ENCODE results near the gene CTTNBP2NL. TPM values are rescaled to one million over a fixed set of nuclear protein-coding genes. Genes with fewer than 3 reads are reported as not detected.

Gene CTTNBP2NL
- total RNA-seq, 1 donor from 2014 or later = 66.2 TPM

DNA sequence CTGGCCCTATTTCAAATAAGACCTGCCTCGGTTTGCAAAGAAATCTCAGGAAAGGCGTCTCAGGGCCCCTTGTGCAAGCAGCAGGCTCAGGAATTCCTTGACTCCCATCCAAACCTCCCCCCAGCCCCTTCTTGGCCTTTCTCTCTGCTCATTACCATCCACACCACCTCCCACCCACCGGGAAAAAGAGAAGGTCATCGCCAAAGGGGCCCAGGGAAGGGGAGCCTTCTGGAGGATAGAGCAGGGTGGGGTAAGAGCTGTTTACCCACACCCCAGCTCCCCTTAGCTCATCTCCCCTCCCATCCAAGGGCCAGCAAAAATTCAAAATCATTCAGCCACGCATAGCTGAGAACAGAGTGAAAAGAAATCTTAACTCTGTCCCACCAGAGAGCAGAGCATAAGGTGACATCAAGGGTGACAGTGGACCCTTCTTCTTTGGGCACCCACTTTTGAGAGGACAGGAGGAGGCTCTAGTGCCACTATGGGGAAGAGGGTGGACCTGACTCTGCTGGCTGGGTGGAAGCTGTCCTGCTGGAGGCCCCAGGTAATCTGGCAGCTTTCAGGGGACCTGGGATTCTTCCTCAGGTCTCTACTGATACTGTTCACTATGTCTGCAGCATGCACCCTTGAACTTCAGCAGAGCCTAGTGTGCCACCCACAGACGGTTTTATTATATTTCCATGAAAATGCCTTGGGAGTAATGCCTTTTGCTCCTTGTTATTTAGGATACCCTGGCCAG lies 108.8 kb downstream of the CTTNBP2NL start:
- Mint-ChIP-seq H3K9me3 (ENCODE audit: unreplicated experiment) (peaks cover 2% of the 10 kb centered on the region), H3K27me3 (ENCODE audit: unreplicated experiment) (peaks cover 29% of the 10 kb centered on the region), H3K4me1 (ENCODE audit: low read depth, unreplicated experiment) (peaks cover 5% of the 10 kb centered on the region), H3K27ac (ENCODE audit: unreplicated experiment) (no peak overlapping the region), H3K36me3 (ENCODE audit: unreplicated experiment) (no peaks in the 10 kb centered on the region), H3K4me3 (ENCODE audit: unreplicated experiment) (no peak overlapping the region)
- TF ChIP-seq, protein P1, sequence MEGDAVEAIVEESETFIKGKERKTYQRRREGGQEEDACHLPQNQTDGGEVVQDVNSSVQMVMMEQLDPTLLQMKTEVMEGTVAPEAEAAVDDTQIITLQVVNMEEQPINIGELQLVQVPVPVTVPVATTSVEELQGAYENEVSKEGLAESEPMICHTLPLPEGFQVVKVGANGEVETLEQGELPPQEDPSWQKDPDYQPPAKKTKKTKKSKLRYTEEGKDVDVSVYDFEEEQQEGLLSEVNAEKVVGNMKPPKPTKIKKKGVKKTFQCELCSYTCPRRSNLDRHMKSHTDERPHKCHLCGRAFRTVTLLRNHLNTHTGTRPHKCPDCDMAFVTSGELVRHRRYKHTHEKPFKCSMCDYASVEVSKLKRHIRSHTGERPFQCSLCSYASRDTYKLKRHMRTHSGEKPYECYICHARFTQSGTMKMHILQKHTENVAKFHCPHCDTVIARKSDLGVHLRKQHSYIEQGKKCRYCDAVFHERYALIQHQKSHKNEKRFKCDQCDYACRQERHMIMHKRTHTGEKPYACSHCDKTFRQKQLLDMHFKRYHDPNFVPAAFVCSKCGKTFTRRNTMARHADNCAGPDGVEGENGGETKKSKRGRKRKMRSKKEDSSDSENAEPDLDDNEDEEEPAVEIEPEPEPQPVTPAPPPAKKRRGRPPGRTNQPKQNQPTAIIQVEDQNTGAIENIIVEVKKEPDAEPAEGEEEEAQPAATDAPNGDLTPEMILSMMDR (IDR thresholded peaks at IDR 0.05; ENCODE audit: partially characterized antibody, unreplicated experiment) = no peak
- no peak for DNase-seq

DNA sequence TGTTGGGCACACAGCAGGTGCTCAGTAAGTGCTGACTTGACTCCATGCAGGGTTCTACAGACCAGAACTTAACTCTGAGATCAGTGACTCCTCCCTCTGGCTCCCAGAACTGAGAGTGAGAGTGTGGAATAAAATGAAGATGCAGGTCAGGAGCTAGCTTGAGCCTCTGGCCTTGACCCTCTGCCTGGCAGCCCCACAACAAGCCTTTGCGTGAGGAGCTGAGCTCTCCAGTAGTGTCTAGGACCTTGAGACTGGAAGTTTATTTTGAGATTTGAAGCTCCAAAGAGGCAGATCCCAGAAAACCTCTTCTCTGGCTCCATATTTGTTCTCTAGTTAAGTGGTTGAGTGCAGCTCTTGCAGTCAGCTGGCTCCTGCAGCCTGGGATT lies 109.4 kb downstream of the CTTNBP2NL start:
- TF ChIP-seq, protein P1 (IDR thresholded peaks at IDR 0.05; ENCODE audit: partially characterized antibody, unreplicated experiment) = no peak
- no peak overlapping the region for H3K27ac Mint-ChIP-seq (ENCODE audit: unreplicated experiment)
- DNase-seq = no peak
- peaks cover 5% of the 10 kb centered on the region for H3K4me1 Mint-ChIP-seq (ENCODE audit: low read depth, unreplicated experiment)
- H3K4me3 Mint-ChIP-seq (ENCODE audit: unreplicated experiment) = no peak overlapping the region
- peaks cover 2% of the 10 kb centered on the region for H3K9me3 Mint-ChIP-seq (ENCODE audit: unreplicated experiment)
- no peaks in the 10 kb centered on the region for H3K36me3 Mint-ChIP-seq (ENCODE audit: unreplicated experiment)
- H3K27me3 Mint-ChIP-seq (ENCODE audit: unreplicated experiment) = peaks cover 32% of the 10 kb centered on the region

DNA sequence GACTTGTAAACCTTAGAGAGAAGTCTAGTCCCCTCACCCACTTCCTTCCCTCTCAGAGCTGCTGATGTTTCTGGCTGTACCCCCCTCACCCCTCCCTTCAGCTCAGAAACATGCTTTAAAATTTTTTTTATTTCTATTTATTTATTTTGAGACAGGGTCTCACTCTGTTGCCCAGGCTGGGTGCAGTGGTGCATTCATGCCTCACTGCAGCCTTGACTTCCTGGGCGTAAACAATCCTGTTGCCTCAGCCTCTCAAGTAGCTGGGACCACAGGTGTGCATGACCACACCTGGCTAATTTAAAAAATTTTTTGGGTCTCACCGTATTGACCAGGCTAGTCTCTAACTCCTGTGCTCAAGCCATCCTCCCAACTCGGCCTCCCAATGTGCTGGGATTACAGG lies 109.9 kb downstream of the CTTNBP2NL start:
- Mint-ChIP-seq H3K4me3 (ENCODE audit: unreplicated experiment) (no peak overlapping the region), H3K4me1 (ENCODE audit: low read depth, unreplicated experiment) (peaks cover 5% of the 10 kb centered on the region), H3K36me3 (ENCODE audit: unreplicated experiment) (no peaks in the 10 kb centered on the region), H3K27me3 (ENCODE audit: unreplicated experiment) (peaks cover 35% of the 10 kb centered on the region), H3K27ac (ENCODE audit: unreplicated experiment) (no peak overlapping the region), H3K9me3 (ENCODE audit: unreplicated experiment) (peaks cover 2% of the 10 kb centered on the region)
- TF ChIP-seq, protein P1 (IDR thresholded peaks at IDR 0.05; ENCODE audit: partially characterized antibody, unreplicated experiment) = no peak
- no peak for DNase-seq

DNA sequence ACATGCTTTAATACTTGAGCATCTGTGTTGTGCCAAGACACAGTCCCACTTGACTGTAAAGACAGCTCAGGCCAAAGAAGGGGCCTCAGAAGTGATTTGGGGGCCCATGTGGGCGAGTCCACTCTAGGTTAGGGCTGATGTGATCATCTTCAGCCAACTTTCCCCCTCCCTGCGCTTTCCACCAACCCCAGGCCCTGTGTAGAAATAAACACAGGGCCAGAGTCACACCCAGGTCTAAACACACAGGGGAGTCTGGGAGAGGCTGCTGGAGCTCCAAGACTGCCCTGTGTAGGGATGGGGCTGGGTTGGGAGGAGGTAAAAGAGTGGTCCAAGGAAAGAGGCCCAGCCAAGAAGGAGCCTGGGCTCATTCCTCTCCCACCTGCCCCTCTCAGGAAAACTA lies 110.3 kb downstream of the CTTNBP2NL start:
- H3K27me3 Mint-ChIP-seq (ENCODE audit: unreplicated experiment) = peaks cover 31% of the 10 kb centered on the region
- no peak for DNase-seq
- TF ChIP-seq, protein P1 (IDR thresholded peaks at IDR 0.05; ENCODE audit: partially characterized antibody, unreplicated experiment) = no peak
- H3K4me1 Mint-ChIP-seq (ENCODE audit: low read depth, unreplicated experiment) = peaks cover 5% of the 10 kb centered on the region
- H3K9me3 Mint-ChIP-seq (ENCODE audit: unreplicated experiment) = peaks cover 2% of the 10 kb centered on the region
- no peak overlapping the region for H3K27ac Mint-ChIP-seq (ENCODE audit: unreplicated experiment)
- H3K36me3 Mint-ChIP-seq (ENCODE audit: unreplicated experiment) = no peaks in the 10 kb centered on the region
- no peak overlapping the region for H3K4me3 Mint-ChIP-seq (ENCODE audit: unreplicated experiment)

DNA sequence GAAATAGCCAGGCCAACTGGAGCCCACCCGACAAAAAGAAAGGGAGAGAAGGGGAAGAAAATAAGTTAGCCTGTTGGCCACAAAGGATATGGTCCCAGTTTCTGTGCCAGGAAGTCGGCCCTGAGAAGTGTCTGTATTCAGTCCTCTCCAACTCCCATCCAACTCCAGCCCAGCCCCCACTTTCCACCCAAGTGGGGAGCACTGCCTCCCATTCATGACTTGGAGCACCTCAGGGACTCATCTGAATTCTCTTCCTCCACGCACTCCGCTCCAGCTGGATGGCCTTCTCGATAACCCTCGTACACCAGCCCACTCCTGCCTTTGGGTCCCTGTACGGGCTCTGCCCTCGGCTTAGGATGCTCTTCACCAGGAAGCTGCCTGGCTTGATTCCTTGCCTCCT lies 110.7 kb downstream of the CTTNBP2NL start:
- Mint-ChIP-seq H3K4me3 (ENCODE audit: unreplicated experiment) (no peak overlapping the region), H3K36me3 (ENCODE audit: unreplicated experiment) (no peaks in the 10 kb centered on the region), H3K9me3 (ENCODE audit: unreplicated experiment) (peaks cover 2% of the 10 kb centered on the region), H3K27me3 (ENCODE audit: unreplicated experiment) (peaks cover 33% of the 10 kb centered on the region), H3K4me1 (ENCODE audit: low read depth, unreplicated experiment) (peaks cover 5% of the 10 kb centered on the region), H3K27ac (ENCODE audit: unreplicated experiment) (no peak overlapping the region)
- TF ChIP-seq, protein P1 (IDR thresholded peaks at IDR 0.05; ENCODE audit: partially characterized antibody, unreplicated experiment) = no peak
- no peak for DNase-seq
